ENCODE measurements around the gene PRKG1.

Gene PRKG1

GRCh38 chr10:51786016-51786683, 711.9 kb downstream of the PRKG1 start:
- ATAC-seq: no peak

GRCh38 chr10:51786684-51787035, 712.4 kb downstream of the PRKG1 start:
- H3K27ac Mint-ChIP-seq: no peak overlapping the region
- DNase-seq: no peak
- ATAC-seq: no peak
- H3K4me3 Mint-ChIP-seq: no peak overlapping the region
- H3K9me3 Mint-ChIP-seq: peaks cover 4% of the 10 kb centered on the region
- H3K36me3 Mint-ChIP-seq (ENCODE audit: low read depth): no peaks in the 10 kb centered on the region
- no peaks in the 10 kb centered on the region for H3K27me3 Mint-ChIP-seq
- no peaks in the 10 kb centered on the region for H3K4me1 Mint-ChIP-seq

More at GRCh38 chr10:51786016-51786683, 711.9 kb downstream of the PRKG1 start:
- Mint-ChIP-seq H3K36me3 (ENCODE audit: low read depth) (no peaks in the 10 kb centered on the region), H3K27ac (no peak overlapping the region), H3K4me3 (no peak overlapping the region), H3K9me3 (no peaks in the 10 kb centered on the region), H3K27me3 (no peaks in the 10 kb centered on the region), H3K4me1 (no peaks in the 10 kb centered on the region)
- DNase-seq: no peak

DNA sequence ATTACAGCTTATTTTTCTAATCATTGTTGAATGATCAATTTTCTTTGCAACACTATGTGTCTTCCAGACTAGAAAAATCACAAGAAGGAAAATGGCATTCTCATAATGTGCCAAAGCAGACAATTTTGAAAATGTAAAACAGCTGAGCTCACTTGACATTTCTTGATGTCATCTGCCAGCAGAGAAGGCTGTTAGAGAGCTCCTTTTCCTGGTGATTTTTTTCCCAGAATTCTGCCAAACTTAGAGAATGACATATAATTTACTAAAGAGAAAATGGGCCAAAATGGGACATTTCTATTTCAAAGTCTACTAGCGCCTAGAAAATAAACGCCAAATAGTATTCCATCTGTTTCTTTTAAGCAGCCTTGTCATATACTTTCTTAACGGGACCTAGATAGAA, 714.0 kb downstream of the PRKG1 start:
- ATAC-seq (no peak), DNase-seq (no peak)
- no peaks in the 10 kb centered on the region for H3K27me3 Mint-ChIP-seq
- H3K27ac Mint-ChIP-seq: no peak overlapping the region
- peaks cover 17% of the 10 kb centered on the region for H3K9me3 Mint-ChIP-seq
- H3K4me3 Mint-ChIP-seq: no peak overlapping the region
- H3K4me1 Mint-ChIP-seq: no peaks in the 10 kb centered on the region
- no peaks in the 10 kb centered on the region for H3K36me3 Mint-ChIP-seq (ENCODE audit: low read depth)

- Mint-ChIP-seq H3K27ac (no peak overlapping the region), H3K4me3 (no peak overlapping the region), H3K4me1 (no peaks in the 10 kb centered on the region), H3K9me3 (peaks cover 20% of the 10 kb centered on the region), H3K27me3 (no peaks in the 10 kb centered on the region), H3K36me3 (ENCODE audit: low read depth) (no peaks in the 10 kb centered on the region)
- no peak for DNase-seq
- no peak for ATAC-seq
Measured at GRCh38 chr10:51789118-51789517, 714.8 kb downstream of the PRKG1 start.

- no peaks in the 10 kb centered on the region for H3K4me1 Mint-ChIP-seq
- H3K27ac Mint-ChIP-seq: no peak overlapping the region
- ATAC-seq: no peak
- H3K4me3 Mint-ChIP-seq: no peak overlapping the region
- H3K9me3 Mint-ChIP-seq: peaks cover 20% of the 10 kb centered on the region
- no peak for DNase-seq
- no peaks in the 10 kb centered on the region for H3K36me3 Mint-ChIP-seq (ENCODE audit: low read depth)
- H3K27me3 Mint-ChIP-seq: no peaks in the 10 kb centered on the region
Measured at GRCh38 chr10:51789903-51790302, 715.6 kb downstream of the PRKG1 start.

- Mint-ChIP-seq H3K9me3 (peaks cover 20% of the 10 kb centered on the region), H3K27ac (no peak overlapping the region), H3K36me3 (ENCODE audit: low read depth) (no peaks in the 10 kb centered on the region), H3K4me3 (no peak overlapping the region), H3K27me3 (no peaks in the 10 kb centered on the region), H3K4me1 (no peaks in the 10 kb centered on the region)
- ATAC-seq: no peak
- DNase-seq: no peak
Measured at GRCh38 chr10:51792678-51793077, 718.4 kb downstream of the PRKG1 start.

GRCh38 chr10:51800121-51800520, 725.8 kb downstream of the PRKG1 start:
- H3K36me3 Mint-ChIP-seq (ENCODE audit: low read depth): no peaks in the 10 kb centered on the region
- H3K4me3 Mint-ChIP-seq: no peak overlapping the region
- DNase-seq: no peak
- no peaks in the 10 kb centered on the region for H3K9me3 Mint-ChIP-seq
- no peak overlapping the region for H3K27ac Mint-ChIP-seq
- H3K4me1 Mint-ChIP-seq: no peaks in the 10 kb centered on the region
- no peak for ATAC-seq
- H3K27me3 Mint-ChIP-seq: peaks cover 6% of the 10 kb centered on the region

- no peaks in the 10 kb centered on the region for H3K4me1 Mint-ChIP-seq
- no peaks in the 10 kb centered on the region for H3K9me3 Mint-ChIP-seq
- no peak for DNase-seq
- no peak overlapping the region for H3K27ac Mint-ChIP-seq
- H3K36me3 Mint-ChIP-seq (ENCODE audit: low read depth): no peaks in the 10 kb centered on the region
- H3K27me3 Mint-ChIP-seq: peaks cover 6% of the 10 kb centered on the region
- no peak for ATAC-seq
- H3K4me3 Mint-ChIP-seq: no peak overlapping the region
Measured at GRCh38 chr10:51800725-51801424, 726.6 kb downstream of the PRKG1 start.

DNA sequence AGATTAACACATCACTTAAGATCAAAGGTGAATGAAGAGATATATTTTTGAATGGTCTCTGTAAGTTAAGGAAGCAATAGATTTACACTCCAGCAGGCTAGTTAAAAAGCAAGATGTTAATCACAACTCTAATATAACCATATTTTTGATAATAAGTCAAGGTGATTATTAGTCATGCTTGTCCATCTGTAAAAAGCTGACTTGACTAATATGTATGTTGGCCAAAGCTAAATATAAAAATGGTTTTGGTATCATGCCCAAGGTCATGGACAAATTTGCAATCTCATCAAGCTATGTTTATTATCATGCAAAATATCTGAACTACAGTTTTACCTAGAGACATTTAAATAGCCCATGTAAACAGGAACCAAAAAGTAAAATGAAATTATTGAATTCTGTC, 727.7 kb downstream of the PRKG1 start:
- no peaks in the 10 kb centered on the region for H3K9me3 Mint-ChIP-seq
- ATAC-seq (no peak), DNase-seq (no peak)
- no peaks in the 10 kb centered on the region for H3K4me1 Mint-ChIP-seq
- H3K27me3 Mint-ChIP-seq: peaks cover 6% of the 10 kb centered on the region
- no peak overlapping the region for H3K4me3 Mint-ChIP-seq
- no peaks in the 10 kb centered on the region for H3K36me3 Mint-ChIP-seq (ENCODE audit: low read depth)
- no peak overlapping the region for H3K27ac Mint-ChIP-seq

DNA sequence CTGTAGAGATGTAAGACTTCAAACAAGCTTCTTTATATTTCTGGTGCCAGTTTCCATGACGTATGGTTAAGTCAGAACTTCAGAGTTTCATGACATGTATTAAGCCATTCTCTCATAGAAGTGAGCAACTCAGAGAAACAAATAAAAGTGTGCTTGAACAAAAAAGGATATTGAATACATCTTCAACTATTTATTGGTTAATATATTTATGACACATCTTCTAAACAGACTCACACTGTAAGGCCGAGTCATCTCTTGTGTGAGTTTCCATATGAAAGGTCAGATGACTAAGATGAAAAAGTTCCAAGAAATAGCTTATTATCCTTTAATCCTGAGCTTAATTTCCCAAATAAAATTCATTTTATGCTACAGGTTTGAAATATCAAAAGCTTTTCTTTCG, 730.6 kb downstream of the PRKG1 start:
- Mint-ChIP-seq H3K27ac (no peak overlapping the region), H3K4me3 (no peak overlapping the region), H3K9me3 (no peaks in the 10 kb centered on the region), H3K27me3 (peaks cover 4% of the 10 kb centered on the region), H3K4me1 (no peaks in the 10 kb centered on the region), H3K36me3 (ENCODE audit: low read depth) (no peaks in the 10 kb centered on the region)
- no peak for DNase-seq
- ATAC-seq: no peak

GRCh38 chr10:51806079-51806835, 732.0 kb downstream of the PRKG1 start:
- peaks cover 2% of the 10 kb centered on the region for H3K27me3 Mint-ChIP-seq
- no peaks in the 10 kb centered on the region for H3K4me1 Mint-ChIP-seq
- no peak for ATAC-seq
- DNase-seq: no peak
- no peak overlapping the region for H3K27ac Mint-ChIP-seq
- no peaks in the 10 kb centered on the region for H3K9me3 Mint-ChIP-seq
- no peaks in the 10 kb centered on the region for H3K36me3 Mint-ChIP-seq (ENCODE audit: low read depth)
- no peak overlapping the region for H3K4me3 Mint-ChIP-seq

DNA sequence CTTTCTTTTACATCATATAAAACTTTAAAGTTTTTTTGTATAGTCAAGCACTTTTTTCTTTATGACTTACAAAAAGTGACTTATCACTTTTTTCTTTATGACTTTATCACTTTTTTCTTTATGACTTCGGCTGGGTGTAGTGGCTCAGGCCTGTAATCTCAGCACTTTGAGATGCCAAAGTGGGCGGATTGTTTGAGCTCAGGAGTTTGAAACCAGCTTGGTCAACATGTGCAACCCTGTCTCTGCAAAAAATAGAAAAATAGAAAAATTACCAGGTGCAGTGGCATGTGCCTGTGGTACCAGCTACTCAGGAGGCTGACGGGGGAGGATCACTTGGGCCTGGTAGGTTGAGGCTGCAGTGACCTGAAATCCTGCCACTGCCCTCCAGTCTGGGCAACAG, 733.9 kb downstream of the PRKG1 start:
- no peaks in the 10 kb centered on the region for H3K36me3 Mint-ChIP-seq (ENCODE audit: low read depth)
- no peak for DNase-seq
- no peak overlapping the region for H3K27ac Mint-ChIP-seq
- no peaks in the 10 kb centered on the region for H3K4me1 Mint-ChIP-seq
- H3K27me3 Mint-ChIP-seq: peaks cover 2% of the 10 kb centered on the region
- no peak for ATAC-seq
- no peak overlapping the region for H3K4me3 Mint-ChIP-seq
- H3K9me3 Mint-ChIP-seq: no peaks in the 10 kb centered on the region

- no peak overlapping the region for H3K4me3 Mint-ChIP-seq
- no peaks in the 10 kb centered on the region for H3K4me1 Mint-ChIP-seq
- no peaks in the 10 kb centered on the region for H3K9me3 Mint-ChIP-seq
- no peak overlapping the region for H3K27ac Mint-ChIP-seq
- no peak for ATAC-seq
- H3K36me3 Mint-ChIP-seq (ENCODE audit: low read depth): no peaks in the 10 kb centered on the region
- peaks cover 2% of the 10 kb centered on the region for H3K27me3 Mint-ChIP-seq
- DNase-seq: no peak
Measured at GRCh38 chr10:51815723-51816122, 741.4 kb downstream of the PRKG1 start.

DNA sequence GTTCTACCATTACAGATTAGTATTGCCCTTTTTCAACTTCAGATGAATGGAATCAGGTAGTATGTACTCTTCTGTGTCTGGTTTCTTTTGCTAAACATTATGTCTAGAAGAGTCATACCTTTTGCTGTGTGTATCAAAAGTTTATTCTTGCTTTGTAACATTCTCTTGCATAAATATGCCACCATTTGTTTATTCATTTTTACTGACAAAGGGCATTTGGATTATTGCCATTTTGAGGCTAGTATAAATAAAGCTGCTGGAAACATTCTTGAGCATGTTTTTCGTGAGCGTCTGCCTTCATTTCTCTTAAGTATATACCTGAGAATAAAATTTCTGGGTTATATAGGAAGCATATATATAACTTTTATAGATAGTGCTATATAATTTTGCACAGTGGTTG, 746.8 kb downstream of the PRKG1 start:
- no peak for ATAC-seq
- Mint-ChIP-seq H3K4me3 (no peak overlapping the region), H3K27me3 (no peaks in the 10 kb centered on the region), H3K4me1 (no peaks in the 10 kb centered on the region), H3K27ac (no peak overlapping the region), H3K9me3 (no peaks in the 10 kb centered on the region), H3K36me3 (ENCODE audit: low read depth) (no peaks in the 10 kb centered on the region)
- DNase-seq: no peak

- Mint-ChIP-seq H3K36me3 (ENCODE audit: low read depth) (no peaks in the 10 kb centered on the region), H3K27ac (no peak overlapping the region), H3K27me3 (peaks cover 3% of the 10 kb centered on the region), H3K9me3 (no peaks in the 10 kb centered on the region), H3K4me1 (no peaks in the 10 kb centered on the region), H3K4me3 (no peak overlapping the region)
- ATAC-seq: no peak
- no peak for DNase-seq
Measured at GRCh38 chr10:51821745-51822144, 747.5 kb downstream of the PRKG1 start.

Measured in activated naive CD8-positive, alpha-beta T cell treated with anti-CD3 and anti-CD28 coated beads, Interleukin-2, amount 50 U/mL, for 24 hours (primary cell).